Ascending aorta (tissue), 2 donors: ENCODE results near the gene STK35. TPM values are rescaled to one million over a fixed set of nuclear protein-coding genes. Genes with fewer than 3 reads are reported as not detected.

ENCODE experiments used
- DNase-seq, 2 donors: peaks; one replicate each; pipeline ENCODE4 v3.0.0-alpha.2; 2019; ENCODE audit warnings: low spot score in 2 of 2
- H3K27ac ChIP-seq, 2 donors: fragments of 200-600 bp; sonication (generic); one replicate each; pipeline ENCODE4 v1.5.1; 2016 to 2017; ENCODE audit warnings: mild to moderate bottlenecking in 1 of 2
- H3K27me3 ChIP-seq: fragments of 200-600 bp; sonication (generic); one replicate; pipeline ENCODE4 v1.5.1; 2017
- H3K36me3 ChIP-seq, 2 donors: fragments of 200-600 bp; sonication (generic); one replicate each; pipeline ENCODE4 v1.5.1; 2016
- H3K4me1 ChIP-seq, 2 donors: fragments of 200-600 bp; sonication (generic); one replicate each; pipeline ENCODE4 v1.5.1; 2016 to 2017; ENCODE audit warnings: mild to moderate bottlenecking in 1 of 2
- H3K4me3 ChIP-seq, 2 donors: fragments of 200-600 bp; sonication (generic); one replicate each; pipeline ENCODE4 v1.5.1; 2016 to 2017; ENCODE audit warnings: mild to moderate bottlenecking in 1 of 2
- H3K9me3 ChIP-seq, 2 donors: fragments of 200-600 bp; sonication (generic); one replicate each; pipeline ENCODE4 v1.5.1; 2016
- CTCF ChIP-seq, 3 experiments: fragments of 200-600 bp in 2 of 3; fragments of 450-650 bp in 1 of 3; sonication (generic) in 2 of 3; IDR thresholded peaks; one replicate each; pipeline ENCODE4 v1.5.1; 2016 to 2019; ENCODE audit warnings: antibody characterized with exemption in 3 of 3, mild to moderate bottlenecking in 1 of 3, moderate library complexity in 1 of 3
- intact Hi-C: fragments of 100-400 bp; cut with DNase I; formaldehyde crosslinking; loops from one replicate; pipeline ENCODE4 v1.15.1; 2023
- total RNA-seq: library from RNA; depleted of rRNA; stranded (reverse); fragments of >200 nt; gene quantifications from one replicate; pipeline ENCODE4 v1.1.0, GENCODE V29; 2016

The STK35 gene
- total RNA-seq, 1 donor from 2014 or later, result 11.2 TPM

DNA sequence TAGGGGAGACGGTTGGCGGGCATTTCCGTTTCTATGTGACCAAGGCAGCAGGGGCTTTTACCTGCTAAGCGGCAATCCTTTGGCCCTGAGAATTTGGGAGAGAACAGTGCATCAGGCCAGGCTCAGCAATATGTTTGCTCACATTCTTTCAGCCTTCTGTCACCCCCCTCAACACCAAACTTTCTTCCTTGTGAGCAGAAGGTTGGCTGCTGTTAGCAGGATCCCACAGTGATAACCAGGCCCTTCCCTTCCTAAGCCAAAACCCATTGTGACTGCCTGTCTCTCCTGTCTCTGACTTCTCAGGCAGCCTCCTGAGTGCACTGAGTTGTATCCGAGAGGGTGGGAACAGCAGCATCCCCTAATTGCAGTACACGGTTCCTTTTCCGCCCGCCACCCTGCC lies 43.7 kb downstream of the STK35 start:
- no peak overlapping the region for H3K27ac ChIP-seq
- no peaks in the 10 kb centered on the region for H3K4me1 ChIP-seq
- no peak for TF ChIP-seq CTCF (IDR thresholded peaks at IDR 0.05)
- DNase-seq, result no peak
- H3K4me3 ChIP-seq, result no peak overlapping the region
- H3K9me3 ChIP-seq, result no peaks in the 10 kb centered on the region
- H3K36me3 ChIP-seq, result peaks cover 22 to 32% of the 10 kb centered on the region in 2 donors
- intact Hi-C loops, result no loop called here
- H3K27me3 ChIP-seq, result no peaks in the 10 kb centered on the region

DNA sequence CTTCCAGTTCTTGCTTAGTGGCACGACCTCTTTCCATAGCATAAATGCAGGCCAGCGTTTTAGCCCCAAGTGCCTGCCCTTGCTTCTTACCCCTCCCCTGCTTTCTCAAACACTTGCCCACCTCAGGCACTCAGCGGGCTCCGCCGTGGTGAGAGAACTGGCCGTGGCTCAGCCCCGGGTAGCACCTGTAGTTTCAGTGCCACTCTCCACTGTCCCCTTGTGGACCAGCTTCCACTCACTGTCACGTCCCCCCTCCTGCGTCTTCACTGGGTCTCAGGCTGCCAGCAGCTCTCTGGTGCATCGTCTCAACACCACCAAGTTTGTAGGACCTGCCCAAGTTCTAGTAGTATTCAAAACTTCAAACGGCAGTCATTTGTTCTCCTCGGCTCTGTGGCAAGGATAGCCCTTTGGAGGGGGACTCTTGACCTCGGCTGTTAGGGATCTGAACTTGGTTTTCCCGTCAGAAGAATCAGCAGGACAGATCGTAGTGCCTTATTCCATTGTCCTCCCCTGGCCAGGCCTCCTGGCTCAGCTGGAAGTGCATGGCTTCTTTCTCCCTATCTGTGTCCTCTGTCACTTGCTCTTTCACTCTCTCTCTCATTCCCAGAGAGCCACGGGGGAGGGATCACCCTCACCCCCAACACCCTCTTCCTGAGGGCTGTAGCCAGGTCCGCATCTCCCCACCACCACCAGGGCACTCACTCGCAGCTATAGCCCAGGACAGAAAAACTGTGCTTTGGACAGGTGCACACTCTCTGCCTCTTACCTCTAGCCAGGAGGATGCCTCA lies 44.6 kb downstream of the STK35 start:
- no peak for DNase-seq
- Histone ChIP-seq H3K36me3 (peaks cover 22 to 32% of the 10 kb centered on the region in 2 donors), H3K9me3 (no peaks in the 10 kb centered on the region), H3K4me3 (no peak overlapping the region), H3K27ac (no peak overlapping the region), H3K4me1 (no peaks in the 10 kb centered on the region), H3K27me3 (no peaks in the 10 kb centered on the region)
- intact Hi-C loops, result no loop called here
- no peak for TF ChIP-seq CTCF (IDR thresholded peaks at IDR 0.05)

GRCh38 chr20:2149507-2149906 lies 47.9 kb downstream of the STK35 start:
- no peaks in the 10 kb centered on the region for H3K9me3 ChIP-seq
- no peak overlapping the region for H3K4me3 ChIP-seq
- H3K27ac ChIP-seq, result no peak overlapping the region
- no peaks in the 10 kb centered on the region for H3K27me3 ChIP-seq
- intact Hi-C loops, result no loop called here
- H3K4me1 ChIP-seq, result no peaks in the 10 kb centered on the region
- H3K36me3 ChIP-seq, result peaks cover 16 to 26% of the 10 kb centered on the region in 2 donors
- no peak for DNase-seq
- TF ChIP-seq CTCF (IDR thresholded peaks at IDR 0.05), result no peak

GRCh38 chr20:2150660-2151059 lies 49.0 kb downstream of the STK35 start:
- intact Hi-C loops, result no loop called here
- no peaks in the 10 kb centered on the region for H3K27me3 ChIP-seq
- H3K4me1 ChIP-seq, result no peaks in the 10 kb centered on the region
- H3K9me3 ChIP-seq, result no peaks in the 10 kb centered on the region
- H3K36me3 ChIP-seq, result peaks cover 10 to 21% of the 10 kb centered on the region in 2 donors
- DNase-seq, result no peak
- no peak for TF ChIP-seq CTCF (IDR thresholded peaks at IDR 0.05)
- no peak overlapping the region for H3K4me3 ChIP-seq
- no peak overlapping the region for H3K27ac ChIP-seq

GRCh38 chr20:2151858-2152281 lies 50.2 kb downstream of the STK35 start:
- H3K27ac ChIP-seq, result no peak overlapping the region
- intact Hi-C loops, result no loop called here
- DNase-seq, result no peak
- no peak overlapping the region for H3K4me3 ChIP-seq
- H3K27me3 ChIP-seq, result no peaks in the 10 kb centered on the region
- H3K4me1 ChIP-seq, result no peaks in the 10 kb centered on the region
- TF ChIP-seq CTCF (IDR thresholded peaks at IDR 0.05), result no peak
- peaks cover 0 to 12% of the 10 kb centered on the region in 2 donors for H3K36me3 ChIP-seq
- H3K9me3 ChIP-seq, result no peaks in the 10 kb centered on the region
